GM19467 (cell line): ENCODE data around the gene TEX11.
"Not testable (repeated sequence)": the region's sequence is repeated elsewhere in the genome, so short reads cannot be mapped to it uniquely, and the experiment has no call there.

Source experiments
- ATAC-seq: cut with Tn5 transposase; IDR thresholded peaks from one replicate; pipeline ENCODE4 v1.9.1; 2021; ENCODE audit warnings: mild to moderate bottlenecking, moderate library complexity; ENCODE audit not compliant: unreplicated experiment

TEX11 gene

DNA sequence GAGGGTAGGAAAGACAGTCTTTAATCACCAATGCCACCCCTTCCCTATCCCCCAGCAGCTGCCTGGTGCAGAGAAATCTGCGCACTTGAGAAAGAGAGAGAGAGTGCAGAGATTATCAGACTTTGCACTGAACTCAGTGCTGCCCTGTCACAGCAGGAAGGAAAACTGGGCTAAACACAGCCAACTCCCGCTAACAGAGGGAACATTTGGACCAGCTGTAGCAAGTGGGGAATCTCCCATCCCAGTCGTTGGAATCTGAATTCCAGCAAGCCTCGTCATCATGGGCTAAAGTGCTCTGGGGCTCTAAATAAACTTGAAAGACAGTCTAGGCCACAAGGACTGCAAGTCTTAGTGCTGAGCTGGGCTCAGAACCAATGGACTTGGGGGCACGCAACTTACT is 295.2 kb downstream of the TEX11 start:
- ATAC-seq = no peak

- no peak for ATAC-seq
Measured at GRCh38 chrX:70605352-70605751, 303.2 kb downstream of the TEX11 start.

GRCh38 chrX:70592091-70592490 is 316.4 kb downstream of the TEX11 start:
- no peak for ATAC-seq

GRCh38 chrX:70587158-70587557 is 321.4 kb downstream of the TEX11 start:
- not testable (repeated sequence) for ATAC-seq

DNA sequence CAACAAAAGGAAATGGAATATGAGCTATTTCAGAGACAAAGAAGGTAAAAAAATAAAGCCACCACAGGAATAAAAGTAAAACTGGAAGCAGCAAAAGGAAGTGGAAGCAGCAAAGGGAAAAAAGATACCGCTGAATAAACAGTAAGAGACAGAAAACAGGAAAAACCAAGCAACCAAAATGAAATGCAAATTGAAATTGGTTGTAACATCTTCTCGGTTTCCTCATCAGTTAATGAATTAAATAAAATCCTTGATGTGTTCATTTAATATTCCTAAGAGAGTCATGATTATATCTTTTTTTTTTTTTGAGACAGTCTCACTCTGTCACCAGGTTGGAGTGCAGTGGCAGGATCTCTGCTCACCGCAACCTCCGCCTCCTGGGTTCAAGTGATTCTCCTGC is 331.1 kb downstream of the TEX11 start:
- ATAC-seq = no peak

GRCh38 chrX:70569922-70570576 is 338.5 kb downstream of the TEX11 start:
- not testable (repeated sequence) for ATAC-seq

DNA sequence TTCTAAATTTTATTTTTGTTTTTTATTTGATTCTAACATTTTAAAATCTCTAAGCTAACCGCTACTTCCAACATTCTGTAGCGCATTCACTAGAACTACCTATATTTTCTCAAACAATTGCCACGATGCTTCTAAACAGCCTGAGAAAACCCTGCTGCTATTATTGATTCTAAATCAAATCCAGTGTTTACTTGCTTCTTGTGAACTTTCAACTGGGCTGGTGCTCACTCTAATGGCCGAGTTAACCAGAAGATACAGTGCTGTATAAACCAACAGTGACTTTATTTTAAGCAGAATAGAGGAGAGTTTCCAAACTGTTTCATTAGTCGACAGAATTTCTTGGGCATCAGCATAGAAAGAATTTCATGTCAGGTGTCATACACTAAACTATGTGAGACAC is 353.6 kb downstream of the TEX11 start:
- no peak for ATAC-seq

DNA sequence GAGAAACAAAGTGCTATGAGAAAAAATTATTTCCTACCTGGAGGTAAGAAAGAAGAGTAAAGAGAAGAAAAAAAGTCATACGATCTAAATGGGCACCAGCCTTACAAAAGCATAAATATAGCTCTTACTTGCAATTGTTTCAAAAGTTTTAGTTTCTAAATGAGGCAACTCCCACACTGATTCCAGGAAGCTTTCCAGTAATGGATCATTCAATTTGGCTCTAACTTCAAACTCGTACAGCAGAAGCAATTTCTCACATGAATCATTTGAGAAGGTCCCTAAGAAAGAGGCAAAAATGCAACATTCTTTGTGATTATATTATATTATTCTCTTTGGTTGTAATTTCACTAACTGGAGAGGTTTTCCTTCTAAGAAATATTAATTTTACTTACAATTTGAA is 354.0 kb downstream of the TEX11 start:
- no peak for ATAC-seq

DNA sequence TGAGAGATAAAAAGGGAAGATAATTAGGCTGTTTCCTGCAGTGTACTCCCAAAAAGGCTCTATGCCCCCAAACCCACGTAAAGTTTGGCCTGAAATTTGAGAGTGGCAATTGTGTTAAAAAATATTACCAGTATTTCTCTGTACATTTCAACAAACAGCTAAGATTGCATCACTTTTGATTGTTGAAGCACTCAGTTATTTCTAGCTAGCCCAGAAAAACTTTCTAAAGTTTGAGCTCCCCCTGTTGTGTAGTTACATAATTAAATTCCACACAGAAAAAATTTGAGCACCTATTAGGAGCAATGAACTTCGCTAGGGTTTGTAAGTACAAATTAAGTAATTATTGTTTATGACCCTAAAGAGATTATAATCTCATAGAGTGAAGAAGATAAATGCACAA is 354.4 kb downstream of the TEX11 start:
- ATAC-seq = no peak

- ATAC-seq = peak; percentile 58
Measured at GRCh38 chrX:70553516-70553915, 355.0 kb downstream of the TEX11 start.

GRCh38 chrX:70552130-70552704 is 356.3 kb downstream of the TEX11 start:
- no peak for ATAC-seq

GRCh38 chrX:70549429-70549828 is 359.1 kb downstream of the TEX11 start:
- ATAC-seq = no peak

DNA sequence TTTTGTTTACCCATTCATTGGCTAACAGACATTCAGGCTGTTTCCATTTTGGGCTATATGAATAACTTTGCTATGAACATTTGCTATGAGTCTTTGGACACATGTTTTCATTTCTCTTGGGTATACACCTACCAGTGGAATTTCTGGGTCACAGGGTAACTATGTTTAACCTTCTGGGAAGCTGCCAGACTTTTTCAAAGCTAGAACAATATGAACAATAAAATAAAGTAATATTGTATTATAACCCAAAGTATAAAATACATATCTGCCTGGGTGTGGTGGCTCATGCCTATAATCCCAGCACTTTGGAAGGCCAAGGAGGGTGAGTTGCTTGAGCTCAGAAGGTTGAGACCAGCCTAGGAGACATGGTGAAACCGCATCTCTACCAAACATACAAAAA is 373.3 kb downstream of the TEX11 start:
- ATAC-seq = no peak

DNA sequence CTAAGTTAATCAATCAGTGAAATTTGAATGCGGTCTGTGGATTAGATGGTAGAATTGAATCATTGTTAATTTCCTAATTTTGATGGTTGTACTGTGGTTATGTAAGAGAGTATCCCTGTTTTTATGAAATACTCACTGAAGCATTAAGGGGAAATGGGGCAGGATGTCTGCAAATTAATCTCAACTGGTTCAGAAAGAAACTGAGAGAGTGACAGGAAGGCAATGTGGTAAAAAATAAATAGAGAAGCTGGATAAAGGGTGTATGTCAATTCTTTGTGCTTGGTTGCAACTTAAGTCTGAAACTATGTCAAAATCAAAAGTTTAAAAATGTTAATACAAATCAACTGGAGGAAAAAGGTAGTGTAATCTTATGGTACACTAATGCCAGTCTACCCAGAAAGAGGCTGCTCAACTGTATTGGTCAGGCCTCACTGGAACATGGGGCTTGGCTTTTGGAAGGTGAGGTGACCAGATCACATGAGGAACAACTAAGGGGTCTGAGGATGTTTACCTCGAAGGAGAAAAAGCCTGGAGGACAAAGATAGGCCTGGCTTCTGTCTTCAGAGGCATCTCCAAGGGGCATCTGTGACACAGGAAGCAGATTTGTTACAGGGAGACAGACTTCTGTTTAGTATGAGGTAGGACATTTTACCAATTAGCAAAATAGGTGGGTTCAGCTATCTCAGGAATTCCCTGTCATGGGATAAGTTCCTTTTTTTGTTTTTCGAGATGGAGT is 380.7 kb downstream of the TEX11 start:
- ATAC-seq = no peak

DNA sequence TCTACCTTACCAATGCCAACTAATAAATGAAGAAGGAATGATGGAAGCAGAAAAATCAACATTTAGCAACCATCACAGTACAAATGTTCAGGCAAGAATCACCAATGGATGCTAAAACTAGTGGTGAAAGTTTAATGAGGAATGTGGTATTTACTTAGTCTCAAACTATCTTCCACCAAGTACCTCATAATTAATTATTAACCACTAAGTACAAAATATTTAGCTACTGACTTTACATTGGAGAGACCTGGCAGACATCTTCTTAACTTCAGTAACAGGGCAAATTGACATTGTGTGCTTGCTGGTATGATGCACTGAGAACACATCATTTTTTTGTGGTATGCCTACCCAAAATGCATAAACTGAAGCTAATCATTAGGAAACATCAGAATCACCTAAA is 381.5 kb downstream of the TEX11 start:
- no peak for ATAC-seq

- no peak for ATAC-seq
Measured at GRCh38 chrX:70525733-70526132, 382.8 kb downstream of the TEX11 start.

GRCh38 chrX:70515692-70516091 is 392.8 kb downstream of the TEX11 start:
- ATAC-seq = not testable (repeated sequence)

GRCh38 chrX:70515270-70515669 is 393.2 kb downstream of the TEX11 start:
- ATAC-seq = not testable (repeated sequence)

DNA sequence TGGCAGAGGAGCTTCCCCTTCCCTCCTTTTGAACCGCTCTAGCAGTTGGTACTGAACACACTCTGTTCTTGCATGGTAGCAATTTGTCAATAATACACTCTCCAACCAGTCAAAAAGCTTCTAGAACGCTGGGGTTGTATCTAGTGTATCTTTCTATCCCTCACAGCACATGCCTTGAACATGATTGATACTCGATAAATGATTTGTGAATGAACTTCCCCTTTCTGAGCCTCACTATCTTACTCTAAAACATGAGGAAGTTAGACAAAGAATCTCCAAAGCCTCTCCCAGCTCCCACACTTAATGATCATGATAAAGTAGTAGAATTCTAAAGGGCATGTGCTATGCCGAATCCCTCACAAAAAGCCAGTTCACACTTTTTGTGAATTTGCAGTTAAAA is 399.4 kb downstream of the TEX11 start:
- no peak for ATAC-seq

- no peak for ATAC-seq
Measured at GRCh38 chrX:70508296-70508911, 400.1 kb downstream of the TEX11 start.

DNA sequence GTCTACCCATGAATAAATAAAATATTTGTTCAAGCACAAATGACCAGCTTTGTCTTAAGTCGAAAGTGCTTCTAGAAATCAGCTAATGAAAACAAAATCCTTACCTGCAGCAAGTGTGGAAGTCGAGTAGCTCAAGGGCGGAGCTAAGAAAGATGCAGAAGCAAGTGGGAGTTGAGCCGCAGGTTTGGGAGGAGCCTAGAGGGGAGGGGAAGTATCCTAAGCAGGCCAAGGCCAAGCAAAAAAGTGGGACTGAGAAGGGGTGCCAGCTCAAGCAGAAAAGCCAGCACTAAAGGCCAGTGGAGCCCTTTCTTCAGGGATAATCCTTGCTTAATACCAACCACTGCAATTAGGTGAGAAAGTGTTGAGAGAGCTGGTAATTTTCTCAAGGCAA is 403.1 kb downstream of the TEX11 start:
- ATAC-seq = no peak
